ENCODE data around the gene EMID1.

GRCh38 chr22:29300467-29300806, 94.7 kb downstream of the EMID1 start:
- TF ChIP-seq, protein P1, sequence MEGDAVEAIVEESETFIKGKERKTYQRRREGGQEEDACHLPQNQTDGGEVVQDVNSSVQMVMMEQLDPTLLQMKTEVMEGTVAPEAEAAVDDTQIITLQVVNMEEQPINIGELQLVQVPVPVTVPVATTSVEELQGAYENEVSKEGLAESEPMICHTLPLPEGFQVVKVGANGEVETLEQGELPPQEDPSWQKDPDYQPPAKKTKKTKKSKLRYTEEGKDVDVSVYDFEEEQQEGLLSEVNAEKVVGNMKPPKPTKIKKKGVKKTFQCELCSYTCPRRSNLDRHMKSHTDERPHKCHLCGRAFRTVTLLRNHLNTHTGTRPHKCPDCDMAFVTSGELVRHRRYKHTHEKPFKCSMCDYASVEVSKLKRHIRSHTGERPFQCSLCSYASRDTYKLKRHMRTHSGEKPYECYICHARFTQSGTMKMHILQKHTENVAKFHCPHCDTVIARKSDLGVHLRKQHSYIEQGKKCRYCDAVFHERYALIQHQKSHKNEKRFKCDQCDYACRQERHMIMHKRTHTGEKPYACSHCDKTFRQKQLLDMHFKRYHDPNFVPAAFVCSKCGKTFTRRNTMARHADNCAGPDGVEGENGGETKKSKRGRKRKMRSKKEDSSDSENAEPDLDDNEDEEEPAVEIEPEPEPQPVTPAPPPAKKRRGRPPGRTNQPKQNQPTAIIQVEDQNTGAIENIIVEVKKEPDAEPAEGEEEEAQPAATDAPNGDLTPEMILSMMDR (IDR thresholded peaks at IDR 0.05), result no peak
- TF ChIP-seq POLR2A (IDR thresholded peaks at IDR 0.05), result no peak
